HepG2 (cell line): ENCODE results near the gene BPI. TPM values are rescaled to one million over a fixed set of nuclear protein-coding genes. Genes with fewer than 3 reads are reported as not detected.

Source experiments
- ATAC-seq: fragments of 200-7000 bp; cut with Tn5 transposase; 3 replicates; pipeline ENCODE4 v1.9.1; 2020; ENCODE audit warnings: mild to moderate bottlenecking, moderate library complexity
- BruUV-seq: library from RNA; stranded (reverse); fragments of 400-500 nt; replicated peaks from 2 replicates; lab custom pipeline; 2021; lab: Mats Ljungman, UMichigan
- CTCF ChIA-PET: fragments of 300-600 bp; formaldehyde crosslinking; extraction: SDS; loops from one replicate; lab custom pipeline; 2021; ENCODE audit warnings: low total read pairs, inconsistent platforms, low intra/inter-chr PET ratio; lab: Yijun Ruan, JAX
- POLR2A ChIA-PET: fragments of 350-600 bp; sonication (Branson Sonifier 250); formaldehyde crosslinking; loops from one replicate; lab custom pipeline; 2020; ENCODE audit warnings: antibody characterized with exemption, inconsistent platforms; lab: Yijun Ruan, JAX
- DNase-seq: peaks from one replicate; pipeline ENCODE4 v3.0.0-alpha.2; 2015; ENCODE audit warnings: low spot score
- FAIRE-seq: peaks from 3 replicates; lab custom pipeline; 2011; peaks lifted over from hg19 to GRCh38; lab: Jason Lieb, UNC
- H2AFZ ChIP-seq: one replicate; pipeline ENCODE4 v1.6.1; 2011; ENCODE audit warnings: low read length, inconsistent platforms
- H3K27ac ChIP-seq: fragments of 300-600 bp; 3 replicates; pipeline ENCODE4 v1.8.0; 2011; ENCODE audit warnings: mixed run types, mild to moderate bottlenecking, mixed read lengths, low read length, inconsistent platforms; ENCODE audit not compliant: insufficient read depth; ENCODE audit errors: extremely low read length
- H3K27me3 ChIP-seq, 2 experiments: fragments of 200-600 bp in 1 of 2; 2 replicates in 1 of 2; 3 replicates in 1 of 2; pipeline versions ENCODE4 v1.6.0 to v1.8.0; 2011; ENCODE audit warnings: low read length in 2 of 2, mild to moderate bottlenecking in 2 of 2, moderate library complexity in 2 of 2, inconsistent platforms in 1 of 2; ENCODE audit not compliant: insufficient read depth in 2 of 2, control insufficient read depth in 1 of 2
- H3K36me3 ChIP-seq, 2 experiments: fragments of 200-600 bp in 1 of 2; replicated peaks in 1 of 2; 2 replicates in 1 of 2; 3 replicates in 1 of 2; pipeline versions ENCODE4 v1.5.1 to v1.8.0; 2011; ENCODE audit warnings: low read length in 2 of 2, inconsistent platforms in 1 of 2; ENCODE audit not compliant: insufficient read depth in 2 of 2, control insufficient read depth in 1 of 2
- H3K4me1 ChIP-seq: 2 replicates; pipeline ENCODE4 v1.5.1; 2012; ENCODE audit warnings: low read length, inconsistent platforms; ENCODE audit not compliant: insufficient read depth
- H3K4me2 ChIP-seq: 2 replicates; pipeline ENCODE4 v1.6.0; 2011; ENCODE audit warnings: low read depth, low read length, inconsistent platforms
- H3K4me3 ChIP-seq, 3 experiments: fragments of 200-600 bp in 1 of 3; sonication (generic), shearing (Covaris generic) in 1 of 3; replicated peaks in 1 of 3; 2 replicates each; pipeline ENCODE4 v1.5.1; 2011 to 2016; ENCODE audit warnings: low read length in 3 of 3, inconsistent platforms in 2 of 3, low read depth in 2 of 3, mild to moderate bottlenecking in 2 of 3, control low read depth in 1 of 3, mixed read lengths in 1 of 3; ENCODE audit not compliant: insufficient read depth in 1 of 3
- H3K79me2 ChIP-seq: one replicate; pipeline ENCODE4 v1.6.1; 2011; ENCODE audit warnings: low read length, inconsistent platforms; ENCODE audit not compliant: insufficient read depth
- H3K9ac ChIP-seq: 2 replicates; pipeline ENCODE4 v1.6.0; 2011; ENCODE audit warnings: mild to moderate bottlenecking, low read depth, low read length, inconsistent platforms; ENCODE audit not compliant: insufficient read depth
- H3K9me3 ChIP-seq: 2 replicates; pipeline ENCODE4 v1.5.1; 2012; ENCODE audit warnings: mild to moderate bottlenecking, low read length
- H4K20me1 ChIP-seq: 2 replicates; pipeline ENCODE4 v1.6.0; 2011; ENCODE audit warnings: inconsistent platforms, mild to moderate bottlenecking, low read length, moderate library complexity; ENCODE audit not compliant: insufficient read depth
- ARNT2 ChIP-seq: sonication (generic); formaldehyde crosslinking; IDR thresholded peaks from 2 replicates; pipeline ENCODE4 v1.8.0; 2022; ENCODE audit warnings: mild to moderate bottlenecking, low read depth, missing genetic modification reagents, moderate library complexity
- GMEB1 ChIP-seq: sonication (generic); formaldehyde crosslinking; IDR thresholded peaks from 2 replicates; pipeline ENCODE4 v1.5.1; 2020; ENCODE audit warnings: missing genetic modification reagents, mild to moderate bottlenecking, borderline replicate concordance
- GPN1 ChIP-seq: sonication (generic); formaldehyde crosslinking; IDR thresholded peaks from 2 replicates; pipeline ENCODE4 v1.5.1; 2020; ENCODE audit warnings: missing genetic modification reagents, borderline replicate concordance
- JDP2 ChIP-seq: sonication (generic); formaldehyde crosslinking; IDR thresholded peaks from 2 replicates; pipeline ENCODE4 v1.8.1; 2022; ENCODE audit warnings: missing genetic modification reagents, borderline replicate concordance
- KAT7 ChIP-seq: IDR thresholded peaks from 2 replicates; pipeline ENCODE4 v1.6.1; 2018; ENCODE audit warnings: borderline replicate concordance, missing compliant biosample characterization
- MAFF ChIP-seq: IDR thresholded peaks from 2 replicates; pipeline ENCODE4 v1.6.1; 2011; ENCODE audit warnings: low read depth, low read length, improper control_type of control experiment
- MLX ChIP-seq: IDR thresholded peaks from 2 replicates; pipeline ENCODE4 v1.6.1; 2016
- SMARCC2 ChIP-seq: fragments of 450-650 bp; IDR thresholded peaks from 2 replicates; pipeline ENCODE4 v1.6.1; 2017; ENCODE audit warnings: antibody characterized with exemption, mild to moderate bottlenecking
- ZBTB38 ChIP-seq: sonication (generic); formaldehyde crosslinking; IDR thresholded peaks from 2 replicates; pipeline ENCODE4 v1.5.1; 2020; ENCODE audit warnings: mild to moderate bottlenecking, missing genetic modification reagents
- ZFP36L2 ChIP-seq: sonication (generic); formaldehyde crosslinking; IDR thresholded peaks from 2 replicates; pipeline ENCODE4 v1.4.0; 2020; ENCODE audit warnings: missing genetic modification reagents
- ZNF333 ChIP-seq: sonication (generic); formaldehyde crosslinking; IDR thresholded peaks from 2 replicates; pipeline ENCODE4 v1.4.0; 2020; ENCODE audit warnings: mild to moderate bottlenecking, missing genetic modification reagents, borderline replicate concordance
- ZNF7 ChIP-seq: IDR thresholded peaks from 2 replicates; pipeline ENCODE4 v1.6.1; 2016; ENCODE audit warnings: missing biosample characterization, missing genetic modification reagents
- WGBS: methylation state at CpG from one replicate; pipeline ENCODE4 v1.1.6; 2017; ENCODE audit warnings: low lambda C conversion rate; 5-methylcytosine and 5-hydroxymethylcytosine counted together
- in situ Hi-C: cut with HindIII; loops from 2 replicates; pipeline ENCODE4 v1.10.0; 2017; ENCODE audit warnings: low pct_unique_long_range_greater_than_20kb; ENCODE audit not compliant: extremely low pct_ligation_motif_present
- intact Hi-C: fragments of 100-400 bp; cut with micrococcal nuclease; formaldehyde crosslinking; loops from one replicate; pipeline ENCODE4 v1.10.0; 2022; ENCODE audit not compliant: unreplicated experiment
- polyA plus RNA-seq, 8 experiments: library from polyadenylated mRNA; depleted of rRNA in 3 of 8; stranded (reverse) in 7 of 8; unstranded in 1 of 8; fragments of >200 nt; fragmentation: Illumina TruSeq in 4 of 8; extraction: Trizol in 4 of 8; gene quantifications; 2 replicates each; pipeline versions ENCODE4 v1.2.1 to v1.2.3, GENCODE V29; 2011 to 2016; ENCODE audit warnings: low read depth in 4 of 8, missing spikeins in 1 of 8, mixed read lengths in 1 of 8; ENCODE audit not compliant: insufficient read depth in 1 of 8
- total RNA-seq, 5 experiments: library from RNA; depleted of rRNA; stranded (reverse); fragments of >200 nt; fragmentation: Illumina TruSeq; extraction: Trizol; gene quantifications; 2 replicates each; pipeline ENCODE4 v1.2.3, GENCODE V29; 2016; ENCODE audit warnings: low read depth in 1 of 5
- TF ChIP-seq, protein P1 (sequence below): IDR thresholded peaks from 2 replicates; pipeline ENCODE4 v1.6.1; 2012; ENCODE audit warnings: inconsistent platforms

BPI gene
- total and polyA plus RNA-seq, 2 of the 13 experiments (the other 11 are each of a cell fraction or from before 2014, with no cell fraction given) = not detected

- ChIA-PET CTCF (interaction anchor here (1.1 kb wide), 1 partner anchor 54 kb away, joined by 3 read pairs; no protein-coding TSS in a partner anchor), POLR2A (no interaction called here)
- Histone ChIP-seq H3K27ac (no peak overlapping the region), H4K20me1 (no peaks in the 10 kb centered on the region), H3K9ac (no peak overlapping the region), H3K4me1 (peaks cover 6% of the 10 kb centered on the region; the same call in 1 of the 2 replicates), H3K36me3 (no peaks in the 10 kb centered on the region), H2AFZ (no peak overlapping the region), H3K4me2 (no peak overlapping the region), H3K9me3 (no peaks in the 10 kb centered on the region), H3K4me3 (no peak overlapping the region), H3K79me2 (no peaks in the 10 kb centered on the region), H3K27me3 (peaks cover 2 to 30% of the 10 kb centered on the region in 2 experiments; a peak in 3 of 5 replicates)
- BruUV-seq = no TSS peak
- 20% methylated on average over 11 of the region's 11 CpGs for WGBS
- ATAC-seq (no peak), DNase-seq (no peak), FAIRE-seq (no peak)
- in situ Hi-C loops (no loop called here), intact Hi-C loops (no loop called here)
- no peak for TF ChIP-seq GMEB1 (CRISPR knock-in tag)
- TF ChIP-seq ARNT2 (CRISPR knock-in tag) = no peak
- TF ChIP-seq ZBTB38 (CRISPR knock-in tag) = no peak
- TF ChIP-seq ZNF7 (CRISPR knock-in tag) = no peak
- TF ChIP-seq KAT7 = no peak
- TF ChIP-seq MLX (CRISPR knock-in tag) = no peak
- TF ChIP-seq, protein P1, sequence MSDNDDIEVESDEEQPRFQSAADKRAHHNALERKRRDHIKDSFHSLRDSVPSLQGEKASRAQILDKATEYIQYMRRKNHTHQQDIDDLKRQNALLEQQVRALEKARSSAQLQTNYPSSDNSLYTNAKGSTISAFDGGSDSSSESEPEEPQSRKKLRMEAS = no peak
- TF ChIP-seq ZNF333 (CRISPR knock-in tag) = no peak
- no peak for TF ChIP-seq GPN1 (CRISPR knock-in tag)
- TF ChIP-seq MAFF = no peak
- no peak for TF ChIP-seq JDP2 (CRISPR knock-in tag)
- TF ChIP-seq ZFP36L2 (CRISPR knock-in tag) = no peak
- TF ChIP-seq SMARCC2 = no peak
Measured at GRCh38 chr20:38302786-38303185, 1.2 kb upstream of the BPI start.
